Vagina (tissue), 2 donors: ENCODE data around the gene SLC51A. TPM values are rescaled to one million over a fixed set of nuclear protein-coding genes. Genes with fewer than 3 reads are reported as not detected.
"Not testable (repeated sequence)": the region's sequence is repeated elsewhere in the genome, so short reads cannot be mapped to it uniquely, and the experiment has no call there.

ENCODE experiments used
- DNase-seq, 2 donors: peaks; one replicate each; pipeline ENCODE4 v3.0.0-alpha.2; 2017; ENCODE audit errors: extremely low spot score in 2 of 2
- H3K27ac ChIP-seq: fragments of 200-600 bp; sonication (generic); one replicate; pipeline ENCODE4 v1.5.1; 2019
- H3K27me3 ChIP-seq: fragments of 200-600 bp; sonication (generic); one replicate; pipeline ENCODE4 v1.5.1; 2019
- H3K36me3 ChIP-seq, 2 donors: fragments of 200-600 bp; sonication (generic); one replicate each; pipeline ENCODE4 v1.5.1; 2017 to 2019
- H3K4me1 ChIP-seq: fragments of 200-600 bp; sonication (generic); one replicate; pipeline ENCODE4 v1.5.1; 2019
- H3K4me3 ChIP-seq, 2 donors: fragments of 200-600 bp; sonication (generic); 1 replicate in 1 of 2; 2 replicates in 1 of 2; pipeline ENCODE4 v1.5.1; 2016 to 2019
- H3K9me3 ChIP-seq: fragments of 200-600 bp; sonication (generic); one replicate; pipeline ENCODE4 v1.5.1; 2019
- POLR2A ChIP-seq, 2 donors: fragments of 450-650 bp; IDR thresholded peaks; one replicate each; pipeline ENCODE4 v1.6.1; 2017; ENCODE audit warnings: antibody characterized with exemption in 2 of 2, mild to moderate bottlenecking in 2 of 2, moderate library complexity in 2 of 2
- POLR2AphosphoS5 ChIP-seq, 2 donors: sonication (generic); formaldehyde crosslinking; IDR thresholded peaks; one replicate each; pipeline ENCODE4 v1.9.0; 2017; ENCODE audit warnings: antibody characterized with exemption in 2 of 2, mild to moderate bottlenecking in 2 of 2, low read depth in 1 of 2; ENCODE audit not compliant: insufficient read depth in 1 of 2
- intact Hi-C: fragments of 100-400 bp; cut with DNase I; formaldehyde crosslinking; loops from one replicate; pipeline ENCODE4 v1.15.1; 2023
- total RNA-seq: library from RNA; depleted of rRNA; stranded (reverse); fragments of >200 nt; gene quantifications from one replicate; pipeline ENCODE4 v1.2.3, GENCODE V29; 2016
- TF ChIP-seq, protein P1 (sequence below), 3 experiments: fragments of 450-650 bp in 2 of 3; fragments of 200-600 bp in 1 of 3; sonication (generic) in 1 of 3; IDR thresholded peaks; one replicate each; pipeline ENCODE4 v1.5.1; 2017 to 2019; ENCODE audit warnings: antibody characterized with exemption in 3 of 3, mild to moderate bottlenecking in 2 of 3, moderate library complexity in 2 of 3

Gene SLC51A
- total RNA-seq, result 1.2 TPM

DNA sequence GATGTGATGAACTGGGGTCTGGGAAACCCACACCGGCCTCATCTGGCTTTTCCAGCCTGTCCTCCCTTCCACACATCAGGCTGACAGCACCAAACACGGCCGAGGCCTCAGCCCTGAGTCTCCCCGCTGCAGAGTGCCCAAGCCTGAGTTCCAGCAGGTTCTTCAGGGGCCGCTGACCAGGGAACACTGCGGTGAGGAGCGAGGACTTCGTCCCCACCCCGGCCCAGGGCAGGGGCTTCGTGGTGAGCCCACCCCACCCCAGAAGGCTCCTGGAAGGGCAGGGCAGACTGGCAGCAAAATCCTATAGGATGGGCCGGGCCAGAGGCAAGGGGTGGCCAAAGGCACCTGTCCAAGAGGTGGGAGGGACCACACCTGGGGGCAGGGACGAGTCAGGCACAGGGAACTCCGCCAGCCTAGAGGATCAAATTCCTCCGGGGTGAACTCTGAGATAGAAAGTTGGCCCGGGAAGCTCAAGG lies at the start of gene SLC51A:
Gene SLC51A (plus strand): TSS at position 446 of the 476 bp plus-strand sequence. CDS start 179 bp downstream, outside the sequence.
- Histone ChIP-seq H3K4me3 (no peak within 1 kb of the TSS), H3K9me3 (no peaks in the 10 kb centered on the region), H3K4me1 (no peaks in the 10 kb centered on the region), H3K27me3 (no peaks in the 10 kb centered on the region), H3K27ac (no peak within 1 kb of the TSS), H3K36me3 (no peaks in the 10 kb centered on the region)
- DNase-seq, result no peak
- TF ChIP-seq POLR2A (IDR thresholded peaks at IDR 0.05), result no peak
- TF ChIP-seq POLR2AphosphoS5 (IDR thresholded peaks at IDR 0.05; ENCODE audit: insufficient read depth in 1 of 2, low read depth in 1 of 2), result no peak
- TF ChIP-seq, protein P1, sequence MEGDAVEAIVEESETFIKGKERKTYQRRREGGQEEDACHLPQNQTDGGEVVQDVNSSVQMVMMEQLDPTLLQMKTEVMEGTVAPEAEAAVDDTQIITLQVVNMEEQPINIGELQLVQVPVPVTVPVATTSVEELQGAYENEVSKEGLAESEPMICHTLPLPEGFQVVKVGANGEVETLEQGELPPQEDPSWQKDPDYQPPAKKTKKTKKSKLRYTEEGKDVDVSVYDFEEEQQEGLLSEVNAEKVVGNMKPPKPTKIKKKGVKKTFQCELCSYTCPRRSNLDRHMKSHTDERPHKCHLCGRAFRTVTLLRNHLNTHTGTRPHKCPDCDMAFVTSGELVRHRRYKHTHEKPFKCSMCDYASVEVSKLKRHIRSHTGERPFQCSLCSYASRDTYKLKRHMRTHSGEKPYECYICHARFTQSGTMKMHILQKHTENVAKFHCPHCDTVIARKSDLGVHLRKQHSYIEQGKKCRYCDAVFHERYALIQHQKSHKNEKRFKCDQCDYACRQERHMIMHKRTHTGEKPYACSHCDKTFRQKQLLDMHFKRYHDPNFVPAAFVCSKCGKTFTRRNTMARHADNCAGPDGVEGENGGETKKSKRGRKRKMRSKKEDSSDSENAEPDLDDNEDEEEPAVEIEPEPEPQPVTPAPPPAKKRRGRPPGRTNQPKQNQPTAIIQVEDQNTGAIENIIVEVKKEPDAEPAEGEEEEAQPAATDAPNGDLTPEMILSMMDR (IDR thresholded peaks at IDR 0.05), result no peak
- intact Hi-C loops, result no loop called here

- Histone ChIP-seq H3K9me3 (no peaks in the 10 kb centered on the region), H3K4me1 (peaks cover 8% of the 10 kb centered on the region), H3K4me3 (no peak overlapping the region), H3K27me3 (no peaks in the 10 kb centered on the region), H3K27ac (no peak overlapping the region), H3K36me3 (no peaks in the 10 kb centered on the region)
- intact Hi-C loops, result no loop called here
- no peak for TF ChIP-seq POLR2A (IDR thresholded peaks at IDR 0.05)
- TF ChIP-seq POLR2AphosphoS5 (IDR thresholded peaks at IDR 0.05; ENCODE audit: insufficient read depth in 1 of 2, low read depth in 1 of 2), result no peak
- TF ChIP-seq, protein P1 (IDR thresholded peaks at IDR 0.05), result no peak
- DNase-seq, result no peak
These were observed 49.6 kb upstream of the SLC51A start for GRCh38 chr3:196166741-196167140.

GRCh38 chr3:196168808-196169391 lies 47.4 kb upstream of the SLC51A start:
- Histone ChIP-seq H3K36me3 (no peaks in the 10 kb centered on the region), H3K27ac (no peak overlapping the region)
- no peak for DNase-seq

GRCh38 chr3:196169836-196170240 lies 46.5 kb upstream of the SLC51A start:
- no peak for TF ChIP-seq POLR2A (IDR thresholded peaks at IDR 0.05)
- no peak for TF ChIP-seq POLR2AphosphoS5 (IDR thresholded peaks at IDR 0.05; ENCODE audit: insufficient read depth in 1 of 2, low read depth in 1 of 2)
- TF ChIP-seq, protein P1 (IDR thresholded peaks at IDR 0.05), result no peak
- no peaks in the 10 kb centered on the region for H3K4me1 ChIP-seq
- H3K27me3 ChIP-seq, result no peaks in the 10 kb centered on the region
- DNase-seq, result no peak
- H3K9me3 ChIP-seq, result no peaks in the 10 kb centered on the region
- H3K27ac ChIP-seq, result no peak overlapping the region
- H3K4me3 ChIP-seq, result no peak overlapping the region
- H3K36me3 ChIP-seq, result no peaks in the 10 kb centered on the region
- intact Hi-C loops, result no loop called here

More at GRCh38 chr3:196168808-196169391, 47.4 kb upstream of the SLC51A start:
- Histone ChIP-seq H3K4me1 (peaks cover 3% of the 10 kb centered on the region), H3K27me3 (no peaks in the 10 kb centered on the region), H3K4me3 (no peak overlapping the region), H3K9me3 (no peaks in the 10 kb centered on the region)
- intact Hi-C loops, result no loop called here
- TF ChIP-seq POLR2AphosphoS5 (IDR thresholded peaks at IDR 0.05; ENCODE audit: insufficient read depth in 1 of 2, low read depth in 1 of 2) (no peak), POLR2A (IDR thresholded peaks at IDR 0.05) (no peak)
- TF ChIP-seq, protein P1 (IDR thresholded peaks at IDR 0.05), result no peak

- intact Hi-C loops, DNase-seq, H3K27me3 ChIP-seq, H3K4me1 ChIP-seq, H3K9me3 ChIP-seq, H3K36me3 ChIP-seq, H3K4me3 ChIP-seq, H3K27ac ChIP-seq: not testable (repeated sequence)
These were observed 46.0 kb upstream of the SLC51A start for GRCh38 chr3:196170296-196170695.
